Fibroblast of villous mesenchyme (primary cell): Measurements from ENCODE around the gene GMDS. TPM values are rescaled to one million over a fixed set of nuclear protein-coding genes. Genes with fewer than 3 reads are reported as not detected.

ENCODE experiments used
- DNase-seq: peaks from one replicate; pipeline ENCODE4 v3.0.0-alpha.2; 2010; ENCODE audit warnings: low read depth
- H3K4me3 ChIP-seq: 2 replicates; pipeline ENCODE4 v1.5.1; 2011; ENCODE audit warnings: low read depth, mild to moderate bottlenecking, low read length
- CTCF ChIP-seq: IDR thresholded peaks from 2 replicates; pipeline ENCODE4 v1.5.1; 2012; ENCODE audit warnings: low read depth, mild to moderate bottlenecking, low read length; ENCODE audit not compliant: insufficient read depth
- total RNA-seq: library from RNA; depleted of rRNA; stranded (reverse); fragments of >200 nt; gene quantifications from 2 replicates; pipeline ENCODE4 v1.2.3, GENCODE V29; 2012

The GMDS gene
- total RNA-seq, 1 donor: 6.5 TPM

GRCh38 chr6:2036710-2037023 is 208.7 kb downstream of the GMDS start:
- TF ChIP-seq CTCF: no peak
- DNase-seq: no peak
- no peak overlapping the region for H3K4me3 ChIP-seq

- peak; percentile 2 for DNase-seq
- H3K4me3 ChIP-seq: no peak overlapping the region
- TF ChIP-seq CTCF: no peak
These were observed 209.3 kb downstream of the GMDS start for GRCh38 chr6:2035826-2036709.

DNA sequence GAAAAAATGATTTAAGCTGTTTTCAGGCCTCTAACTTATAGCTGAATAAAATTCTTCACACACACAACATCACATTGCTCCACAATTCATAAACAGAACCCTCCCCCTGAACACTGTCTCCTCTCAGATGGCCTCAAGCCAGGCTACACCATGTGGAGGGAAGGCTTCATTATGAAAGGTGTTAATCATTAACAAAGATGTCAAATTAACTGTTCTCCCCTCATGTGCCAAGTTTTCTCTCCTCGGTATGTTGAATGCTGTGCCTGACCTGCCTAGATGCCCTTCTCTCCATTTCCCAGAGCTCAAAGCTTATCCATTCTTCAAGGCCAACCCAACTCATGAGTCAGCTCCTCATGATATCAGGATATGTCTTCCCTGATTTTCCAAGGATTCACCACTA is 210.4 kb downstream of the GMDS start:
- H3K4me3 ChIP-seq: no peak overlapping the region
- no peak for TF ChIP-seq CTCF
- DNase-seq: no peak

DNA sequence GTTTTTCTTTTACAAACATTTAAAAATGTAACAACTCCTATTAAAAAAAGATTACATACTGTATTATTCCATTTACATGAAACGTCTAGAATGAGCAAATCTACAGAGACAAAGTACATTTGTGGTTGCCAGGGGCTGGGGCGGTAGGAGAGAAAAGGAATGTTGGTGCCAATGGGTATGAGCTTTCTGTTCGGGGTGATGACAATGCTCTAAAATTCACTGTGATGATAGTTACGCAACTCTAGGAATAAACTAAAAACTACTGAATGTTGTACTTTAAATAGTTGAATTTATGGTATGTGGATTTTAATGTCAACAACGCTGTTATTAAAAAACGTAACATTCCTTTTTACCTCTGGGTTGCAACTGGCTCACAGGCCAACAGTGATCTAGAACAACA is 211.1 kb downstream of the GMDS start:
- TF ChIP-seq CTCF: no peak

GRCh38 chr6:2033544-2033943 is 211.9 kb downstream of the GMDS start:
- no peak for DNase-seq
- TF ChIP-seq CTCF: no peak
- H3K4me3 ChIP-seq: no peak overlapping the region

More for the DNA sequence above, 211.1 kb downstream of the GMDS start:
- no peak overlapping the region for H3K4me3 ChIP-seq
- DNase-seq: no peak

GRCh38 chr6:2030682-2031244 is 214.6 kb downstream of the GMDS start:
- no peak for DNase-seq
- no peak overlapping the region for H3K4me3 ChIP-seq
- TF ChIP-seq CTCF: no peak
